ENCODE results near the gene HARS1.

The HARS1 gene

DNA sequence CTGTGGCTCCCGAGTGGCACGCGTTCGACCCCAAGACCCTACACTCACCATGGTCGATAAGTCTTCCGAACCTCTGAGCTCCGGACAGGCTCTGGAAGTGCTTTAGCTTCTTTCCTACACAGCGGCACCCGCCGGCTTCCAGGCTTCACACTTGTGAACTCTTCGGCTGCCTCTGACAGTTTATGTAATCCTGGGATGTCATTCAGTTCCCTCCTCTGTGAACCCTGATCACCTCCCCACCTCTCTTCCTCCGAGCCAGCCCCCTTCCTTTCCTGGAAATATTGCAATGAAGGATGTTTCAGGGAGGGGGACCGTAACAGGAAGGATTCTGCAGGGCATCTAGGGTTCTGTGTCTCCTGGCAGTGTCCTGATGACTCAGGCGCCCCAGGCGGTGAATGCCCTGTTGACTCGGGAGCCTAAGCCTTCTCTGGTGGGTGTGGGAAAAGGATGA is 58.1 kb downstream of the HARS1 start, which contains the start of gene CD14:
Gene CD14, minus strand, starts transcription at position 155 of the 451 bp plus-strand sequence. Its CDS starts 104 bp downstream, at position 51.
- peak; percentile 57 for DNase-seq (ENCODE audit: low read depth)
- H3K4me3 ChIP-seq (ENCODE audit: control insufficient read depth, low read depth, low read length) = peak within 1 kb of the TSS; percentile 47
- TF ChIP-seq, protein P1, sequence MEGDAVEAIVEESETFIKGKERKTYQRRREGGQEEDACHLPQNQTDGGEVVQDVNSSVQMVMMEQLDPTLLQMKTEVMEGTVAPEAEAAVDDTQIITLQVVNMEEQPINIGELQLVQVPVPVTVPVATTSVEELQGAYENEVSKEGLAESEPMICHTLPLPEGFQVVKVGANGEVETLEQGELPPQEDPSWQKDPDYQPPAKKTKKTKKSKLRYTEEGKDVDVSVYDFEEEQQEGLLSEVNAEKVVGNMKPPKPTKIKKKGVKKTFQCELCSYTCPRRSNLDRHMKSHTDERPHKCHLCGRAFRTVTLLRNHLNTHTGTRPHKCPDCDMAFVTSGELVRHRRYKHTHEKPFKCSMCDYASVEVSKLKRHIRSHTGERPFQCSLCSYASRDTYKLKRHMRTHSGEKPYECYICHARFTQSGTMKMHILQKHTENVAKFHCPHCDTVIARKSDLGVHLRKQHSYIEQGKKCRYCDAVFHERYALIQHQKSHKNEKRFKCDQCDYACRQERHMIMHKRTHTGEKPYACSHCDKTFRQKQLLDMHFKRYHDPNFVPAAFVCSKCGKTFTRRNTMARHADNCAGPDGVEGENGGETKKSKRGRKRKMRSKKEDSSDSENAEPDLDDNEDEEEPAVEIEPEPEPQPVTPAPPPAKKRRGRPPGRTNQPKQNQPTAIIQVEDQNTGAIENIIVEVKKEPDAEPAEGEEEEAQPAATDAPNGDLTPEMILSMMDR (conservative IDR thresholded peaks at IDR 0.05; ENCODE audit: control insufficient read depth, insufficient read depth, low read depth, low read length) = peak; percentile 0

DNA sequence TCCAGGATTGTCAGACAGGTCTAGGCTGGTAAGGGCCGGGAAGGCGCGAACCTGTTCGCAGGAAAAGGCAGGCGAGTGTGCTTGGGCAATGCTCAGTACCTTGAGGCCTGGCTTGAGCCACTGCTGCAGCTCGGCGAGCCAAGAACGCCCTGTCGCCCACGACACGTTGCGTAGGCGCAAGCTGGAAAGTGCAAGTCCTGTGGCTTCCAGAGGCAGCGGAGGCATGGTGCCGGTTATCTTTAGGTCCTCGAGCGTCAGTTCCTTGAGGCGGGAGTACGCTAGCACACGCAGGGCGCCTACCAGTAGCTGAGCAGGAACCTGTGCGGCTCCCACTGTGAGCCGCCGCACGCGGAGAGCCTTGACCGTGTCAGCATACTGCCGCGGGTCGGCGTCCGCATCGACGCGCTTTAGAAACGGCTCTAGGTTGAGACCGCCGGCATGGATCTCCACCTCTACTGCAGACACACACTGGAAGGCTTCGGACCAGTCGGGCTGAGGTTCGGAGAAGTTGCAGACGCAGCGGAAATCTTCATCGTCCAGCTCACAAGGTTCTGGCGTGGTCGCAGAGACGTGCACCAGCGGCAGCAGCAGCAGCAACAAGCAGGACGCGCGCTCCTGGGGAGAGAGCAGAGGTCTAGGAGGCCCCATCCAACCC is 58.7 kb downstream of the HARS1 start:
- peak overlapping the region; percentile 47 for H3K4me3 ChIP-seq (ENCODE audit: control insufficient read depth, low read depth, low read length)
- DNase-seq (ENCODE audit: low read depth) = peak; percentile 51
- TF ChIP-seq, protein P1 (conservative IDR thresholded peaks at IDR 0.05; ENCODE audit: control insufficient read depth, insufficient read depth, low read depth, low read length) = no peak

DNA sequence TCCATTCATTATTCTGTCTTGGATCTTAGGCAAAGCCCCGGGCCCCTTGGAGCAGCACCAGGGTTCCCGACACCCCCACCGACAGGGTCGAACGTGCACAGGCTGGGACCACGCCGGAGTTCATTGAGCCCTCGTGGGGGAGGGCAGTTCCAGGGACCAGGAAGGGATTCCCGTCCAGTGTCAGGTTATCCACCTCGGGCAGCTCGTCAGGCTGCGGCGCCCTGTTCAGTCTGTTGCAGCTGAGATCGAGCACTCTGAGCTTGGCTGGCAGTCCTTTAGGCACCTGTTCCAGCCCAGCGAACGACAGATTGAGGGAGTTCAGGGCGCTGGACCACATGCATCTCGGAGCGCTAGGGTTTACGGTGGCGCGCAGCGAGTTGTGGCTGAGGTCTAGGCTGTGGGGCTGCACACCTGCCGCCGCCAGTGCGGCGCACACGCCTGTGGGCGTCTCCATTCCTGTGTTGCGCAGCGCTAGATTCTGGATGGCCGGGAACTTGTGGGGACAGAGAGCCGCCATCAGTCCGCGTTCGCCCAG is 59.3 kb downstream of the HARS1 start:
- no peak for DNase-seq (ENCODE audit: low read depth)
- TF ChIP-seq, protein P1 (conservative IDR thresholded peaks at IDR 0.05; ENCODE audit: control insufficient read depth, insufficient read depth, low read depth, low read length) = no peak
- peak overlapping the region; percentile 47 for H3K4me3 ChIP-seq (ENCODE audit: control insufficient read depth, low read depth, low read length)

DNA sequence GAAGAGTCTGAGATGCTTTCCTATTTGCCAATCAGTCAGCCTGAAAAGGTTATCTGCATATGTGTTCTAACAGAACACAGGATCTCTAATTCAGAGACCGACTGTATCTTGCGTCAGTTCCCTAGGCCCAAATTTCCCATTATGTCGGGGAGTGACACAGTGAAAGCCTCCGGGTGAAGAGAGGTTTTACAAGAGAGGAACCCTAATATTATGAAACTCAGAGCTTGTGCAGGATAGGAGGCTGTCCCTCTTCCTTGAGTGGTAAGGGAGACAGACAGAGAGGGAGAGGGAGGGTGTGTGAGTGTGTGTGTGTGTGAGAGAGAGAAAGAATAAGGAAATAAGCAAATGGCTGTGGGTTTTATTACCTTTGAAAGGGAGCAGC is 60.1 kb downstream of the HARS1 start:
- no peak overlapping the region for H3K4me3 ChIP-seq (ENCODE audit: control insufficient read depth, low read depth, low read length)
- TF ChIP-seq, protein P1 (conservative IDR thresholded peaks at IDR 0.05; ENCODE audit: control insufficient read depth, insufficient read depth, low read depth, low read length) = no peak
- no peak for DNase-seq (ENCODE audit: low read depth)

DNA sequence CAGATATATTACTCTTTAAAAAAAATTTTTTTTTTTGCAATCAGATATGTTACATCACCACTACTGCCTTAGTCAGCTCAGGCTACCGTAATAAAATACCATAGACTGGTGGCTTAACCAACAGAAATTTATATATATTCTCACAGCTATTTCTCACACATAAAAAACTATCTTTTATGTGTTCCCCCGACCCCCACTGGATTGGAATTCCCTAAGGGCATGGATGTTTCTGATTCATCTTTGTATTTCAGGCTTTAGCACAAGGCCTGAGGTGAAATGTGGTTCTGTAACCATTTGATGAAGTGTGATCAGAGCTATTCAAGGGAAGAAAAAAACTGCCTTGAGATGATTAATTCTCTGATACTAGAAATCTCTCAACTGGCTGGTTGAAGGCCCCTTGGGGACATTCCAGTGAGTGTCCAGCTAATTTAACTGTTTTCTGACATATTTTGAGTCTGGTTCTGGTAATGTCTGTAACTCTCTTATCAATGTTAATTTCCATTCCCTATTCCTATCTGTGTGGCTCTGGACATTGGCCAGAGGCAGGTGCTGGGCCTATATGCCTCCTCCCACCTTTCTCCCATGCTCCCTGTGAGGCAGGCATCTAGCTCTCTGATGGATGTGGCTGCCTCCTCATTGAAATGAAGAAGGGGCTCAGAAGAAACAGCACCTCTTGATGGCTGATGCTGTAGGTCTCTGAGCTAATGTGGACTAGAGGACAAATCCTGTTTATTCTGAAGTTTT is 60.7 kb downstream of the HARS1 start:
- no peak overlapping the region for H3K4me3 ChIP-seq (ENCODE audit: control insufficient read depth, low read depth, low read length)

DNA sequence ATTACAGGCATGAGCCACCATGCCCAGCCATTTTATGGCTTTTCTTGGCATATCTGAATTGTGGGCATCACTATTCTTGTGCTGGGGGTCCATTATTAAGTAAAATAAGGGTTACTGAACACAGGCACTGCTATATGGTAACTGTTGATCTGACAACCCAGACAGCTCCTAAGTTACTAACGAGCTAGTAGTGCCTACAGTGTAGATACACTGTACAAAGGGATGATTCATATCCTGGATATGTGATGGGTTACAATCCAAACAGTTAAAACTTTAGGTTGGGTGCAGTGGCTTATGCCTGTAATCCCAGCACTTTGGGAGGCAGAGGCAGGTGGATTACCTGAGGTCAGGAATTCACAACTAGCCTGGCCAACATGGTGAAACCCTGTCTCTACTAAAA is 62.5 kb downstream of the HARS1 start:
- no peak overlapping the region for H3K4me3 ChIP-seq (ENCODE audit: control insufficient read depth, low read depth, low read length)
- DNase-seq (ENCODE audit: low read depth) = no peak
- TF ChIP-seq, protein P1 (conservative IDR thresholded peaks at IDR 0.05; ENCODE audit: control insufficient read depth, insufficient read depth, low read depth, low read length) = no peak

More for the DNA sequence above, 60.7 kb downstream of the HARS1 start:
- DNase-seq (ENCODE audit: low read depth) = peak; percentile 49
- TF ChIP-seq, protein P1 (conservative IDR thresholded peaks at IDR 0.05; ENCODE audit: control insufficient read depth, insufficient read depth, low read depth, low read length) = no peak
